Cardiac fibroblast (primary cell): ENCODE measurements around the gene HDAC4.

Experiments used
- DNase-seq, 2 donors: peaks; one replicate each; pipeline versions ENCODE4 v3.0.0 to v3.0.0-alpha.2; 2010; ENCODE audit warnings: low read depth in 2 of 2
- H3K4me3 ChIP-seq, 2 donors: replicated peaks in 1 of 2; 1 replicate in 1 of 2; 2 replicates in 1 of 2; pipeline ENCODE4 v1.5.1; 2011; ENCODE audit warnings: low read depth in 2 of 2, low read length in 2 of 2, mild to moderate bottlenecking in 2 of 2, moderate library complexity in 1 of 2
- CTCF ChIP-seq: IDR thresholded peaks from one replicate; pipeline ENCODE4 v1.5.1; 2011; ENCODE audit warnings: low read depth, mild to moderate bottlenecking, low read length, inconsistent platforms

Gene HDAC4

DNA sequence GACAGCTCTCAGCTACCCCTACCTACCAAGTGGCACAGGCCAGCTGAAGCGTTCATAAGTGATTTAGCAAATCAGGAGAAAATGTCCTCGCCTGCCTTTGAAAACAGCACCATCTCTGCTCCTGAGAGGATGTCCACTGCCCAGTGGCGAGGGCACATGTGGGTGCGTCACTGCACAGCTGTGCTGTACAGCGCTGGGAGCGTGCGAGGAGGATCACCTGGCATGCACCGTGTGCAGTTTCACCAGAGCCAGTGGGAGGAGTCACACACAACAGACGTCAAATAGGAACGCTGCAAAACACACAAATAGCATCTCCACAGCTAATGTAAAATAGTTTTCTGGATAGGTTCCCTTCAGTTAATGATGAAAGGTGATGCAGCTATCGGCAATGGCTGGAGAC is 154.1 kb downstream of the HDAC4 start:
- TF ChIP-seq CTCF = no peak
- no peak for DNase-seq
- H3K4me3 ChIP-seq = no peak overlapping the region

GRCh38 chr2:239245872-239246721 is 154.7 kb downstream of the HDAC4 start:
- TF ChIP-seq CTCF = no peak
- H3K4me3 ChIP-seq = no peak overlapping the region
- DNase-seq = no peak

DNA sequence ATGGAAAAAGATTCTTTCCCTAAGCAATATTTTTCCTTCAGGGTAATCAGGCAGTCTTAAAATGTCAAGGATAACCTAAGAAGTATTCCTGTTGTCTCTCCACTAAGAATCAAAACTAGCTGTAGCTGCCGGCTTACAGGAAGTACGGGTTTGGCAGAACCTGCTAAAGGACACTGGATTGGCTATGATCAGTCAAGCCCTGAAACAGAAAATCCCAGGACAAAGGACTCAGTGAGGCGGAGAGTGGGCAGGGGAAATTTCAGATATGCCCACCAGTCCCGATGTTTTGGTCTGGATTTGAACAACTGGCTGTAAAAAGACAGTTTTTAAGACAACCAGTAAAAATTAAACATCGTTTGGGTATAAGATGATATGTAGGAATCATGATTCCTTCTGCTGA is 155.7 kb downstream of the HDAC4 start:
- H3K4me3 ChIP-seq = no peak overlapping the region
- TF ChIP-seq CTCF = no peak
- DNase-seq = no peak

DNA sequence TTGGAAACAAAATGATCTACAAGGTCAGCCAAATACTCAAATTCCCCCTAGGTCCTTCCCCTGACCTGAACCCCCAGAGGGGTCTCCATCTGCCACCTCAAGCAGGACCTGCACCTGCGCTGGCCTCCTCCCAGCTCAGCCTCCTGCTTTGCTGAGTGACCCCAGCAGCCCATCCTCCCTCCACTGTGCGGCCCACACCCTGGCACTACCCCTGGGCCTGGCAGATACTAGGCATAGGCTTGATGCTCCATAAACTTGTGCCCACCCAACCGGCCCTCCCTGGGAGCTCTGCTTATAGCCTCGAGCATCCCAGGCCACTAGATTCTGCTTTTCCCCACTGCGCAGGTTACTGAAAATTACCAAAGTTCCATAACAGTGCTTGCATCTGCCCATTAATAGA is 156.2 kb downstream of the HDAC4 start:
- no peak overlapping the region for H3K4me3 ChIP-seq
- no peak for TF ChIP-seq CTCF
- DNase-seq = no peak

DNA sequence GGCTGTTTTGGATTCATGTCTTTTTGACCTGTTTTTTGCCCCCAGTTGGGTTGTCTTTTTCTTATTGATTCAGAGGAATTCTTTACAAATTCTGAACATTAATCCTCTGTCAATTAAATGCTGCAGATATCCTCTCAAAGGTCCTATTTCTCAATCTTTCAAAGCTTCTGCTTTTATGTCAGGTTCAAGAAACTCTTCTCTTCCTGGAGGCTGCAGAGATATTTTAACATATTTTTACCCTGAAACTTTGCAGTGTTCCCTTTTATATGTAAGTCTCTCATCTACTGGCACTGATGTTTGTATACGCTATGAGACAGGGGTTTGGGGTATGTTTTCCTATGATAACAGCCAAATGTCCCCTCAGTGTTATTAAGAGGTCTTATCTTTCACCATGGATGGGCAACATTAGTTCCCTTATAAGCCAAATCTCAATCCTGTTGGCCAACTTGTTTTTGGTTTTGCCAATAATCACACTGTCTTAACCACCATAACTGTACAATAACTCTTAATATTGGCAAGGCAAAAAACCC is 159.3 kb downstream of the HDAC4 start:
- TF ChIP-seq CTCF = no peak
- DNase-seq = no peak
- H3K4me3 ChIP-seq = no peak overlapping the region

DNA sequence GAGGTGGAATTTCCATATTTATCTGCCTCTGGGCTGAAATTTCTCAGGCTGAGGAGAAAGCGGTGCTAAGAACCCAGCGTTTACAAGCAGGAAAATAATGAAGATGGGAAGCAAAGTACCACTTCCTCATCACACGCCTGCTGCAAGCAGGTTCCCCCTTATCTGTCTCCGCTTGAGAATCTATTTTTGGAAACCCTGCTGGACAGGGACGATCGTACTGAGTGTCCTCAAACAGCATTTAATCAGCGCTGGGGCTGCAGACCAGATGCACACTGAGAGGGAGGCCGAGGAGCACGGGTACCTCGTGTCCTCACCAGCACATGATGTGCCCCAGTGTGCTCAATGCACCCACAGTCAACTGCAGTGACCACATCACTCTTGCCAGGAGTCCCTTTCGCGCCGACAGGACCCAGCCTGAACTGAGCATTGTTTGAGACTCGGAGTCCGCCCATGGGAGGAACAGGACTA is 160.4 kb downstream of the HDAC4 start:
- H3K4me3 ChIP-seq = no peak overlapping the region
- no peak for DNase-seq

More for the DNA sequence above, 160.4 kb downstream of the HDAC4 start:
- no peak for TF ChIP-seq CTCF
